D721Med (cell line): ENCODE data around the gene EXT2.

Experiments
- DNase-seq: peaks from one replicate; pipeline ENCODE4 v3.0.0; 2011; ENCODE audit warnings: low spot score; ENCODE audit not compliant: insufficient read length
- FAIRE-seq: peaks from 2 replicates; lab custom pipeline; 2011; peaks lifted over from hg19 to GRCh38; lab: Jason Lieb, UNC
- TF ChIP-seq, protein P1 (sequence below): IDR thresholded peaks from 2 replicates; pipeline ENCODE4 v1.5.1; 2012; ENCODE audit warnings: mild to moderate bottlenecking, control low read depth; ENCODE audit not compliant: insufficient read depth; ENCODE audit errors: missing control alignments

EXT2 gene

GRCh38 chr11:44095506-44096359 lies at the start of gene EXT2:
TSS of gene EXT2 (plus strand) at chr11:44095678. CDS start at chr11:44107713, 12,035 bp downstream.
- FAIRE-seq: no peak
- DNase-seq: peak; percentile 84

GRCh38 chr11:44046182-44046581 lies 49.3 kb upstream of the EXT2 start:
- FAIRE-seq (no peak), DNase-seq (no peak)
- TF ChIP-seq, protein P1, sequence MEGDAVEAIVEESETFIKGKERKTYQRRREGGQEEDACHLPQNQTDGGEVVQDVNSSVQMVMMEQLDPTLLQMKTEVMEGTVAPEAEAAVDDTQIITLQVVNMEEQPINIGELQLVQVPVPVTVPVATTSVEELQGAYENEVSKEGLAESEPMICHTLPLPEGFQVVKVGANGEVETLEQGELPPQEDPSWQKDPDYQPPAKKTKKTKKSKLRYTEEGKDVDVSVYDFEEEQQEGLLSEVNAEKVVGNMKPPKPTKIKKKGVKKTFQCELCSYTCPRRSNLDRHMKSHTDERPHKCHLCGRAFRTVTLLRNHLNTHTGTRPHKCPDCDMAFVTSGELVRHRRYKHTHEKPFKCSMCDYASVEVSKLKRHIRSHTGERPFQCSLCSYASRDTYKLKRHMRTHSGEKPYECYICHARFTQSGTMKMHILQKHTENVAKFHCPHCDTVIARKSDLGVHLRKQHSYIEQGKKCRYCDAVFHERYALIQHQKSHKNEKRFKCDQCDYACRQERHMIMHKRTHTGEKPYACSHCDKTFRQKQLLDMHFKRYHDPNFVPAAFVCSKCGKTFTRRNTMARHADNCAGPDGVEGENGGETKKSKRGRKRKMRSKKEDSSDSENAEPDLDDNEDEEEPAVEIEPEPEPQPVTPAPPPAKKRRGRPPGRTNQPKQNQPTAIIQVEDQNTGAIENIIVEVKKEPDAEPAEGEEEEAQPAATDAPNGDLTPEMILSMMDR: no peak

More at GRCh38 chr11:44095506-44096359, at the start of gene EXT2:
- TF ChIP-seq, protein P1: peak; percentile 66

- FAIRE-seq: no peak
Measured at GRCh38 chr11:44047298-44047697, 48.2 kb upstream of the EXT2 start.

DNA sequence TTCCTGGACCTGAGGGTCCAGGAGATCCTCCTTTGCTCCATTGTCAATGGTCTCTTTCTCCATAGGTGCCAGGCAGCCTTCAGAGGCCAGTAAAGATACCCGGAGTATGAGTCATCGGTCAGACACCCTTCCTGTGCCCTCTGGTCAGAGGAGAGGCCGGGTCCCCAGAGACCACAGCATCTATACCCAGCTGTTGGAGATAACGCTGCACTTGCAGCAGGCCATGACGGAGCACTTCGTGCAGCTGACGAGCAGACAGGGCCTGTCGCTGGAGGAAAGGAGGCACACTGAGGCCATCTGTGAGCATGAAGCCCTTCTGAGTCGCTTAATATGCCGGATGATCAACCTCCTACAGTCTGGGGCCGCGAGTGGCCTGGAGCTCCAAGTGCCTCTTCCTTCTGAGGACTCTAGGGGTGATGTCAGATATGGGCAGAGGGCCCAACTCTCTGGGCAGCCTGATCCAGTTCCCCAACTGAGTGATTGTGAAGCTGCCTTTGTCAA lies 47.5 kb upstream of the EXT2 start, which contains the start of gene ACCSL:
TSS of gene ACCSL (plus strand) at position 51 of the 501 bp plus-strand sequence. CDS start at position 107, 56 bp downstream.
- TF ChIP-seq, protein P1: no peak
- DNase-seq: no peak
- no peak for FAIRE-seq

More at GRCh38 chr11:44047298-44047697, 48.2 kb upstream of the EXT2 start:
- DNase-seq: no peak
- TF ChIP-seq, protein P1: no peak

DNA sequence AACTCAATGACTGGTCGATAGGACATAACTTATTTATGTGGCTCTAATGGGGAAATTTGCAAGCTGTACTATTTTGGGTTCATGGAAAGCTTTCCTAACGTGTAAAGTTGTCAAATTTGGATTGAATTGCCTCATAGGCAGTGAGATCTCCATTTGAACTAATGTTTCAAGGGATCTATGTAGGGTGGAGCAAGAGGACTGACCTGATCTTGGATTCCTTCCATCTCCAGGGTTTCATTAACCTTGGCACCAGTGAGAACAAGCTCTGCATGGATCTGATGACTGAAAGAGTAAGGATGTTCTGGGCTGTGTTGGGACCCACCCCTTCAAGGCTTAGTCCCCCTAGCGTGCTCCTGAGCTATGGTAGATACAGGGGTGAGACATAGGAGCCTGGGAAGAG lies 45.6 kb upstream of the EXT2 start:
- TF ChIP-seq, protein P1: no peak
- FAIRE-seq (no peak), DNase-seq (no peak)

DNA sequence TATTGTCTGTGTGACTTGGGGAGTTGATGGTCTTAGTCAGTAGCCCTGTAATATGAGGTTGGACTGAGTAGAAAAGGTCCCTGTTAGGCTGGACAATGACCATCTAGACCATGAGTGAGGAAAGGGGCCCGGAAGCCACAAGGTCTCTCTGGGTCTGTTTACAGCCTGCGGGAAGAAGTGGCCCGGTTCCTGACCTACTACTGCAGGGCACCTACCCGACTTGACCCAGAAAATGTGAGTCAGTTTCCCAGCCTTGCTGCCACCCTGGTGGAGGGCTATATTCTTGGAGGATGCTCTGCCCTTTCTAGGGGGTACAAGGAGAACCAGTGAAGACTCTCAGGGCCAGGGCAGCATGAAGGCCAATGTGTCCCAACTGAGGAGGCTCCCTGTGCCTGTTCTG lies 44.3 kb upstream of the EXT2 start:
- TF ChIP-seq, protein P1: no peak
- FAIRE-seq (no peak), DNase-seq (no peak)
